Neural cell (in vitro differentiated cells): ENCODE measurements around the gene LPIN3.

Experiments
- EZH2 ChIP-seq: fragments of 200-600, 300-800 bp; shearing (Covaris generic), sonication (generic); IDR thresholded peaks from 2 replicates; pipeline ENCODE4 v1.6.1; 2014; ENCODE audit warnings: antibody characterized with exemption, low read length, borderline replicate concordance, mild to moderate bottlenecking; ENCODE audit not compliant: insufficient read depth, poor library complexity, severe bottlenecking
- TF ChIP-seq, protein P1 (sequence below): fragments of 450-650 bp; IDR thresholded peaks from 2 replicates; pipeline ENCODE4 v1.5.1; 2014; ENCODE audit warnings: antibody characterized with exemption, mild to moderate bottlenecking, moderate library complexity; ENCODE audit not compliant: poor library complexity, severe bottlenecking

GRCh38 chr20:41376349-41376748 is 35.7 kb downstream of the LPIN3 start:
- TF ChIP-seq, protein P1, sequence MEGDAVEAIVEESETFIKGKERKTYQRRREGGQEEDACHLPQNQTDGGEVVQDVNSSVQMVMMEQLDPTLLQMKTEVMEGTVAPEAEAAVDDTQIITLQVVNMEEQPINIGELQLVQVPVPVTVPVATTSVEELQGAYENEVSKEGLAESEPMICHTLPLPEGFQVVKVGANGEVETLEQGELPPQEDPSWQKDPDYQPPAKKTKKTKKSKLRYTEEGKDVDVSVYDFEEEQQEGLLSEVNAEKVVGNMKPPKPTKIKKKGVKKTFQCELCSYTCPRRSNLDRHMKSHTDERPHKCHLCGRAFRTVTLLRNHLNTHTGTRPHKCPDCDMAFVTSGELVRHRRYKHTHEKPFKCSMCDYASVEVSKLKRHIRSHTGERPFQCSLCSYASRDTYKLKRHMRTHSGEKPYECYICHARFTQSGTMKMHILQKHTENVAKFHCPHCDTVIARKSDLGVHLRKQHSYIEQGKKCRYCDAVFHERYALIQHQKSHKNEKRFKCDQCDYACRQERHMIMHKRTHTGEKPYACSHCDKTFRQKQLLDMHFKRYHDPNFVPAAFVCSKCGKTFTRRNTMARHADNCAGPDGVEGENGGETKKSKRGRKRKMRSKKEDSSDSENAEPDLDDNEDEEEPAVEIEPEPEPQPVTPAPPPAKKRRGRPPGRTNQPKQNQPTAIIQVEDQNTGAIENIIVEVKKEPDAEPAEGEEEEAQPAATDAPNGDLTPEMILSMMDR, result no peak
- no peak for TF ChIP-seq EZH2
